ENCODE data around the gene PIGM. TPM values are rescaled to one million over a fixed set of nuclear protein-coding genes. Genes with fewer than 3 reads are reported as not detected.

The PIGM gene
- total RNA-seq, 2 donors from 2014 or later: 2.7 to 3.0 TPM

GRCh38 chr1:159986531-159986930, 45.3 kb downstream of the PIGM start:
- DNase-seq (no peak), ATAC-seq (no peak)
- no peak overlapping the region for H3K27ac Mint-ChIP-seq
- H3K27me3 Mint-ChIP-seq: peaks cover 68% of the 10 kb centered on the region
- peaks cover 6% of the 10 kb centered on the region for H3K36me3 Mint-ChIP-seq (ENCODE audit: low read depth)
- H3K9me3 ChIP-seq (ENCODE audit: control insufficient read depth, low read length, poor library complexity, severe bottlenecking): no peaks in the 10 kb centered on the region
- H3K4me3 Mint-ChIP-seq: no peak overlapping the region
- H3K4me1 Mint-ChIP-seq: peaks cover 3% of the 10 kb centered on the region

GRCh38 chr1:159986093-159986492, 45.7 kb downstream of the PIGM start:
- Mint-ChIP-seq H3K4me1 (no peaks in the 10 kb centered on the region), H3K36me3 (ENCODE audit: low read depth) (peaks cover 6% of the 10 kb centered on the region), H3K27me3 (peaks cover 70% of the 10 kb centered on the region), H3K4me3 (no peak overlapping the region), H3K27ac (no peak overlapping the region)
- no peak for ATAC-seq
- no peak for DNase-seq
- no peaks in the 10 kb centered on the region for H3K9me3 ChIP-seq (ENCODE audit: control insufficient read depth, low read length, poor library complexity, severe bottlenecking)

DNA sequence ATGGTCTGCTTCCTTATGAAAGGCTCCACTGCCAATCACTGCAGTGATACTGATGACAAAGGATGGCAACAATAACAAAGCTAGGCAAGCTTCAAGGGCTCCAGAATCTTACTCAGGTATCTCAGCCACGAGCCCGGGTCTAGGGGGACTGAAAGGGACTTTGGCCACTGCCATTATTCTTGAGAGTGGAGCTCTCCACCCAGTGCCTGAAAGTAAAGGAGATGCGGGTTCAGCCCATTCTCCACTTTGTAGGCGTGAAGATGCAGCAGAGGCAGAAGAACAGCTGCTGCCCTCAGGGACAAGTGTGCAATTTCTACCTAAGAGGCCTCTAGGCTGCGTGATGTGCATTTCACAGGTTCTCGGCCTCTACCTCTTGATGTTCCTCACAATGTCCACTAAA, 46.3 kb downstream of the PIGM start:
- no peak overlapping the region for H3K27ac Mint-ChIP-seq
- ATAC-seq (no peak), DNase-seq (no peak)
- H3K4me1 Mint-ChIP-seq: no peaks in the 10 kb centered on the region
- no peak overlapping the region for H3K4me3 Mint-ChIP-seq
- peaks cover 8% of the 10 kb centered on the region for H3K36me3 Mint-ChIP-seq (ENCODE audit: low read depth)
- H3K27me3 Mint-ChIP-seq: peaks cover 76% of the 10 kb centered on the region
- no peaks in the 10 kb centered on the region for H3K9me3 ChIP-seq (ENCODE audit: control insufficient read depth, low read length, poor library complexity, severe bottlenecking)

GRCh38 chr1:159983681-159984080, 48.1 kb downstream of the PIGM start:
- H3K27me3 Mint-ChIP-seq: peaks cover 84% of the 10 kb centered on the region

GRCh38 chr1:159982280-159982679, 49.5 kb downstream of the PIGM start:
- no peak overlapping the region for H3K27ac Mint-ChIP-seq
- ATAC-seq (no peak), DNase-seq (no peak)
- H3K4me3 Mint-ChIP-seq: no peak overlapping the region
- H3K9me3 ChIP-seq (ENCODE audit: control insufficient read depth, low read length, poor library complexity, severe bottlenecking): no peaks in the 10 kb centered on the region
- peaks cover 2% of the 10 kb centered on the region for H3K4me1 Mint-ChIP-seq
- H3K36me3 Mint-ChIP-seq (ENCODE audit: low read depth): peaks cover 8% of the 10 kb centered on the region
- peaks cover 85% of the 10 kb centered on the region for H3K27me3 Mint-ChIP-seq

More at GRCh38 chr1:159983681-159984080, 48.1 kb downstream of the PIGM start:
- Mint-ChIP-seq H3K27ac (no peak overlapping the region), H3K4me1 (peaks cover 2% of the 10 kb centered on the region), H3K4me3 (no peak overlapping the region), H3K36me3 (ENCODE audit: low read depth) (peaks cover 8% of the 10 kb centered on the region)
- no peaks in the 10 kb centered on the region for H3K9me3 ChIP-seq (ENCODE audit: control insufficient read depth, low read length, poor library complexity, severe bottlenecking)
- ATAC-seq (no peak), DNase-seq (no peak)

DNA sequence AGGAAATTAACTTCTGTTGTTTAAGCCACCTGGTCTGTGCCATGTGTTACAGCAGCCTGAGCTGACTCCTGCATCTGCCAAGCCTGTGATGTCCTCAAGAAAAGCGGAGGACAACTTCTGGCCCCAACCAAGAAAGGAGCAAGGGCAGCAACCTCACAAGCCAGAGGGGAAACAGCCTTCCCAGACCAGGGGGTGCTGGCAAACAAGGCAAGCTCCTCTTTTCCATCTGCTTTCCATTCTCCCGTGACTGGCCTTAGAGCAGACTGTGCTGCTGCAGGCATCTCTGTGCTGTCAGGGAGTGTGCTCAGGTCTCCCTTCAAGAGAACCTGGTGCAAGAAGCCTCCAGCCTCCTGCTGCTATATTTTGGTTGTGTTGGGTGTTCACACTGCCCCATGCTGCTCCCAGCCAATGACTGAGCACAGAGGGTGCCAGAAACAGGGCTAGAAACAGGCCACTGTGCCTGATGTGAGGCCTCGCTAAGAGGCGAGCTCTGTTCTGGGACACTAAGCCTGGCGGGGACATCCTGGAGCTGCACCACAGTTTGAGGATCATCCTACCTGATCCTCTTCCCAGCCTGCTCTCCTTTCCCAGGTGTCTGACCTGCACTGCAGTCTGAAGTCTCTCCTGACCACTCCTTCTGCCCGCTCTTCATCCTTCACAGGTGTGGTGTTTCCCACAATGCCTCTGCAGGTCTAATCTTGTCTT, 50.3 kb downstream of the PIGM start:
- H3K27ac Mint-ChIP-seq: no peak overlapping the region
- H3K4me3 Mint-ChIP-seq: no peak overlapping the region
- no peaks in the 10 kb centered on the region for H3K9me3 ChIP-seq (ENCODE audit: control insufficient read depth, low read length, poor library complexity, severe bottlenecking)
- DNase-seq: no peak
- H3K36me3 Mint-ChIP-seq (ENCODE audit: low read depth): peaks cover 8% of the 10 kb centered on the region
- peaks cover 77% of the 10 kb centered on the region for H3K27me3 Mint-ChIP-seq
- no peak for ATAC-seq
- H3K4me1 Mint-ChIP-seq: peaks cover 6% of the 10 kb centered on the region

DNA sequence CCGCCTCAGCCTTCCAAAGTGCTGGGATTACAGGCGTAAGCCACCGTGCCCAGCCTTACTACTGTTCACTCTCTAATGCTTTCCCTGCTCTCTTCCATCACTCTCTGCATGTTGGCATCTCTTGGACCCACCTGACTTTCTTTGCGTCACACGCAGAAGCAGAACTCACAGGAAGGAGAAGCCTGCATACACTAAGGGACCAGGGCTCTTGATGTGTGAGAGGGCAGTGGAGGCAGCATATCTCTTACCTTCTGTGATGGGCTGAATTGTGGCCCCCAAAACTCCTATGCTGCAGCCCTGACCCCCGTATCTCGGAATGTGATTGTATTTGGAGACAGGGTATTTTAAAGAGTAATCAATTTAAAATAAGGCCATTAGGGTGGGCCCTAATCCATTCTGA, 51.0 kb downstream of the PIGM start:
- Mint-ChIP-seq H3K27ac (no peak overlapping the region), H3K4me1 (peaks cover 6% of the 10 kb centered on the region), H3K36me3 (ENCODE audit: low read depth) (peaks cover 8% of the 10 kb centered on the region), H3K27me3 (peaks cover 70% of the 10 kb centered on the region), H3K4me3 (no peak overlapping the region)
- H3K9me3 ChIP-seq (ENCODE audit: control insufficient read depth, low read length, poor library complexity, severe bottlenecking): no peaks in the 10 kb centered on the region
- no peak for DNase-seq
- ATAC-seq: no peak

DNA sequence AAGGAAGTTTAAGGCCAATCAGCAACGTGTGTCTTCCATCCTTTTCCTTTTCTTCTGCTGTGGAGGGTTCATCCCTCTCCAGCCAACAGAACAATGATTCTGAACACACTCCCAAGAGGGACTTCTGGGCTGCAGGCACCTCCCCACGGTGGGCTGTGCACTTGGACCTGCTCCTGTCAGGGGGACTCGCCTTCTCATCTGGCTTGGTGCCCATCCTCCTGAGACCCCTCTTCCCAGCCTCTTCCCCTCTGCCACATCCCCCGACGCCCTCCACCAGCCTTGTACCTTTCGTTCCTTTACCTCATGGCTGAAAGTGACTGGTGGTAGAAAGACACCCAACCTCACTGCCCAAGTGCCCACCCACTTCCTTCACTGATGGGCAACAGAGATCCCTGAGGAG, 51.7 kb downstream of the PIGM start:
- no peak for ATAC-seq
- Mint-ChIP-seq H3K27me3 (peaks cover 63% of the 10 kb centered on the region), H3K27ac (no peak overlapping the region), H3K4me1 (peaks cover 6% of the 10 kb centered on the region), H3K36me3 (ENCODE audit: low read depth) (peaks cover 8% of the 10 kb centered on the region), H3K4me3 (no peak overlapping the region)
- DNase-seq: no peak
- H3K9me3 ChIP-seq (ENCODE audit: control insufficient read depth, low read length, poor library complexity, severe bottlenecking): no peaks in the 10 kb centered on the region

- peaks cover 59% of the 10 kb centered on the region for H3K27me3 Mint-ChIP-seq
- DNase-seq: no peak
- no peak for ATAC-seq
- no peaks in the 10 kb centered on the region for H3K9me3 ChIP-seq (ENCODE audit: control insufficient read depth, low read length, poor library complexity, severe bottlenecking)
- H3K4me3 Mint-ChIP-seq: no peak overlapping the region
- H3K27ac Mint-ChIP-seq: no peak overlapping the region
- peaks cover 8% of the 10 kb centered on the region for H3K36me3 Mint-ChIP-seq (ENCODE audit: low read depth)
- peaks cover 6% of the 10 kb centered on the region for H3K4me1 Mint-ChIP-seq
These were observed 52.5 kb downstream of the PIGM start for GRCh38 chr1:159979257-159979656.

GRCh38 chr1:159978107-159978398, 53.7 kb downstream of the PIGM start:
- Mint-ChIP-seq H3K4me3 (no peak overlapping the region), H3K27ac (no peak overlapping the region), H3K36me3 (ENCODE audit: low read depth) (peaks cover 8% of the 10 kb centered on the region), H3K27me3 (peaks cover 47% of the 10 kb centered on the region), H3K4me1 (peaks cover 6% of the 10 kb centered on the region)
- H3K9me3 ChIP-seq (ENCODE audit: control insufficient read depth, low read length, poor library complexity, severe bottlenecking): no peaks in the 10 kb centered on the region
- DNase-seq (no peak), ATAC-seq (no peak)

GRCh38 chr1:159977364-159978106, 54.3 kb downstream of the PIGM start:
- H3K36me3 Mint-ChIP-seq (ENCODE audit: low read depth): peaks cover 8% of the 10 kb centered on the region
- H3K9me3 ChIP-seq (ENCODE audit: control insufficient read depth, low read length, poor library complexity, severe bottlenecking): no peaks in the 10 kb centered on the region
- peaks cover 6% of the 10 kb centered on the region for H3K4me1 Mint-ChIP-seq
- no peak overlapping the region for H3K27ac Mint-ChIP-seq
- DNase-seq (no peak), ATAC-seq (no peak)
- H3K27me3 Mint-ChIP-seq: peaks cover 48% of the 10 kb centered on the region
- no peak overlapping the region for H3K4me3 Mint-ChIP-seq

Data from T-helper 17 cell (primary cell).